ENCODE data around the gene C19orf12.
A peak's percentile ranks its signal among the peaks of the same experiment; 100 is the strongest.
"Not testable (repeated sequence)": the region's sequence is repeated elsewhere in the genome, so short reads cannot be mapped to it uniquely, and the experiment has no call there.

The C19orf12 gene

GRCh38 chr19:29677001-29677817 lies 37.9 kb downstream of the C19orf12 start:
- no peak for DNase-seq (ENCODE audit: low read depth in 2 of 2)

DNA sequence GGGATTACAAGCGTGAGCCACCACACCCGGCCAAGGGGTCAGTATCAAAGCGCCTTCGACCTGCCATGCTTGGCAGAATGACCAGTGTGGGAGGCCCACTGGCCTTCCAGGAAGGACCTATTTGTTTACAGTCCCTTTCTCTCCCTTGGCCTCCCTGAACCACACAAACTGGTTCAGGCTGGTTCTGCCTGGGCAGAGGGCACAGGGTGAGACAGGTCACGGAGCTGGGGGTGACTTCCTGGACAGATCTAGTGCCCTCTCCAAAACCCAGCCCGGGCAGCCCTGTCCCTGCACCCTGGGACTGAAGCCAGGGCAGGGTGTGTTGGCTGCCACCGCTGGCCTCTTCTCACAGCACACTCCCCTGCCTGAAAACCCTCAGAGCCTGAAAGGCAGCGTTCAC lies 38.5 kb downstream of the C19orf12 start:
- DNase-seq (ENCODE audit: low read depth in 2 of 2) = no peak

GRCh38 chr19:29675650-29676186 lies 39.3 kb downstream of the C19orf12 start:
- DNase-seq (ENCODE audit: low read depth in 2 of 2) = no peak

DNA sequence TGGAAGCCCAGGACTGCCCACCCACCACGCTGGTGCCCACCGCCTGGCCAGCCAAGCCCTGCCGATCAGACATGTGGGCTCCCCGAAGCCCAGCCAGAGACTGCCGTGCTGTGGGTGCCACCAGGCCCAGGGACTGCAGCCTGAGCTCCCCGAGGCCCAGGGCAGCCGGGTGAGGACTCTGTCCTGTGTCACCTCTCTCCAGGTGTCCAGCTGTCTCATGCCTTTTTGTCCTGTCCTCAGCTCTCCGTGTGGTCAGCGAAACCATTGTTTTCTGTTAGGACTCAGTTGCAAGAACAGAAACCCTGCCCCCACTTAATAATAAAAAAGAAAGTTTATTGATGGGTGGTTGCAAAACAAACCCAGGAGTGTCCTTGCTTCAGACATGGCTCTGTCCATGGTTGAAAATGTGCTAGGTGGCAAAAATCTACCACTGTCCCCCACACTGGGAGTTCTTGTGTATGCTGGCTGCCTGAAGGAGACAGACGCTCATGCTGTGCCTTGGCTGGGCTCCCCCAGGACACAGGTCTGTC lies 39.9 kb downstream of the C19orf12 start:
- DNase-seq (ENCODE audit: low read depth in 2 of 2) = no peak

GRCh38 chr19:29674374-29675119 lies 40.5 kb downstream of the C19orf12 start:
- no peak for DNase-seq (ENCODE audit: low read depth in 2 of 2)

GRCh38 chr19:29673451-29674371 lies 41.4 kb downstream of the C19orf12 start:
- no peak for DNase-seq (ENCODE audit: low read depth in 2 of 2)

DNA sequence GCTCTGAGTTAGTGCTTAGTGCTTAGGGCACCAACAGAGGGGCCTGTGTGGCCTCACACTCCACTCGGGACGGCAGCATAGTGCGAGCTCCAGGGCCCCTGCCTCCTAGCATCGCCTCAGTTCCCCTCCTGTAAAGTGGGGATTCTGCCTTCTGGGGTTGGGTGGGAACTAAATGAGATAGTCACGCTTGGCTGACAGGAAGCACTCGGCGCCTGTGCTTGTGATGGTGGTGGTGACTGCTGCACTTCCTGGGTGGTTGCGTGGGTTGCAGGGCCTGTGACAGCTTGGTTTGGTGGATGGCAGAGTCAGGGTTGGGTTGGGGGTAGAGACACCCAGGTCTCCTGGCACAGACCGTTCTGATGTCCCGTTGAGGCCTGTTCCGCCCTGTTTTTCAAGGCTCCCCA lies 42.1 kb downstream of the C19orf12 start:
- peak; percentile 68 to 74 for DNase-seq (ENCODE audit: low read depth in 2 of 2)

DNA sequence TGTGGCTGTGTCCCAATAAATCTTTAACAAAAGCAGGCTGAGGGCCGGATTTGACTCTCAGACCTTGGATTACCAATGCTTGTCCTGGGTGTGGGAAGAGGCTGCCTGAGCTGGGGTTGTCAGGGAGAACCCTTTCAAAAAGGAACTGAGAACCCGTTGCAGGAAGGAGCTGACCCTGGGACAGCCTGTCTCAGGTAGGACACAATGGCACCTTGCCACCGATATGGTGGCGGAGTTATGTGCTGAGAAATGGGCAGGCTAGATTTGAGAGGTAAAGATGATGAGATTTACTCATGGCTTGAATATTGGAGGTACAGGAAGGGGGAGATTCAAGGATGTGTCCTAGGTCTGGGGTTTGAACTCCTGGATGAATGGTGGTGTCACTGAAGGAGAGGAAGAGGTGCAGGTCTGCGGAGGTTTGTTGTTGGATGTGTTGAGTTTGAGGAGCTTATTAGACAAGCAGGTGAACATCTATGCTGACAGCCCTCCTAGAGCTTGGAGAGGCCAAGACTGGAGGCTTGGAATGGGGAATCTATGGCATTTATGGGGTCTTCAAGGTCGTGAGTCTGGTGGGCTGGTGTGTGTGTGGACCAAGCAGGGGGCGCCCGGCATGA lies 42.6 kb downstream of the C19orf12 start:
- DNase-seq (ENCODE audit: low read depth in 2 of 2) = no peak

DNA sequence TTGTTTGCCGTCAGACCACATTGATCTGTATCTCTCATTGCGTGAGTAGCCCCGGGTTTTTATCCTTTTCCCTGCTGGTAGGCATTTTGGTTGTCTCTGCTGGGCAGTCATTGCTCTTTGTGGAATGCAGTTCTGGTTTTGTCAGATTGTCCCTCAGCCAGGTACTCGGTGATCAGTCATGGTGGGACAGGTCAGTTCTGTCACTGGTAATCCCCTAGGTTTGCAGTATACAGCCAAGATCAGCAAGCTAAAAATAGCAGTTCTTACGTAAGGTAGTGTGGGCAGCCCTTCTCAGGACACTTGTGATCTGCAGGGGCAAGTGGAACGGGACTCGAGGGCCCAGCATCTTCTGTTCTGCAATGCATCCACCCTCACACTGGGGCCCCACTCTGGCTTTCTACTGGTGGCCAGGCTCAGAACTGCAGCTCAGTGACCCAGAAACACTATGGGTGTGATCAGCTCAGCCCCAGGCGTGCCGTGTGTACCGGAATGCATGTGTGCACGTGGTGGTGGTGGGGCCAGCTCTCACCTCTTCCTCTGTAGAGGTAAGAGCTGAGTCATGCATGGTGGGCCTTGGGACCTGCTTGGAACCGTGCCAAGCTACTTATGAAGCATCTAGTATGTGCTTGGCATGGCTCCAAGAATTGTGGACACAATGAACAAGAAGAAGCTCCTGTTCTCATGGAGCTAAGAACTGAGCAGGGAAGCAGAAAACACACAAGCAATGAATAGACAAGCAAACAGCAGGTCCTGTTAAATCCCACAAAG lies 43.5 kb downstream of the C19orf12 start:
- peak; percentile 61 to 69 for DNase-seq (ENCODE audit: low read depth in 2 of 2)

GRCh38 chr19:29671026-29671392 lies 44.1 kb downstream of the C19orf12 start:
- not testable (repeated sequence) for DNase-seq (ENCODE audit: low read depth in 2 of 2)

DNA sequence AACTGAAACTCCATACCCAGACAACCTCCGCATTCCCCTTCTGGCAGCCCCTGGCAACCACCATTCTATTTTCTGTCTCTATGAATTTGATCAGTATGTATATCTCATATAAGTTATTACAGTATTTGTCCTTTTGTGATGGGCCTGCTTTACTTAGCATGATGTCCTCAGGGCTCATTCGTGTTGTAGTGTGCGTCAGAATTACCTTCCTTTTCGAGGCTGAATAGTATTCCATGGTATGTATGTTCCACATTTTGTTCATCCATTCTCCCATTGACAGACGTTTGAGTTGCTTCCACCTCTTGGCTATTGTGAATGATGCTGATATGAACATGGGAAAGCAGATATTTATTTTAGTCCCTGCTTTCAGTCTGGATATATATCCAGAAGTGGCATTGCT lies 44.8 kb downstream of the C19orf12 start:
- DNase-seq (ENCODE audit: low read depth in 2 of 2) = no peak

GRCh38 chr19:29668746-29669609 lies 46.1 kb downstream of the C19orf12 start:
- no peak for DNase-seq (ENCODE audit: low read depth in 2 of 2)

DNA sequence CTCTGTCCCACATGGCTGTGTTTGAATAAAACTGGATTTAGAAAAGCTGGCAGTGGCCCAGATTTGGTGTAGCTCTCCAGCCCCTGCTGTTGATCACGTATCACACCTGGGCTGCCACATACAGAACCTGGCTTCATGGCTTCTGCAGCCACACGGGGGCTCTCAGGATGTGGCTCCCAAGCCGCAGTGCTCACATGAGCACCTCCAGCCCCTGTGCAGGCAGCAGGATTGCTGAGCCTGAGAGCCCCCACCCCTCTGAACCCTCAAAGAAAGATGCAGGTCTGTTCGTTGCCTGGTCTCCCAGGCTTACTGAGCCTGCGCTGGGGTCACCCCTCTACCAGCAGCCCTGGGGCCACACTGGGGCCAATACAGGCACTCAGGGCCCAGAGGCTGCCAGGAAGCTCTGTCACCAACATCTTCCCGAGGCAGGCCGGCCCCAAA lies 47.1 kb downstream of the C19orf12 start:
- DNase-seq (ENCODE audit: low read depth in 2 of 2) = no peak

GRCh38 chr19:29667387-29667783 lies 47.7 kb downstream of the C19orf12 start:
- no peak for DNase-seq (ENCODE audit: low read depth in 2 of 2)

- DNase-seq (ENCODE audit: low read depth in 2 of 2) = no peak
Measured at GRCh38 chr19:29666578-29667386, 48.3 kb downstream of the C19orf12 start.

GRCh38 chr19:29665826-29666577 lies 49.1 kb downstream of the C19orf12 start:
- no peak for DNase-seq (ENCODE audit: low read depth in 2 of 2)

- peak; percentile 67 to 73 for DNase-seq (ENCODE audit: low read depth in 2 of 2)
Measured at GRCh38 chr19:29665215-29665825, 49.7 kb downstream of the C19orf12 start, which contains the start of gene PLEKHF1. Gene PLEKHF1 (plus strand): TSS chr19:29665461. CDS start chr19:29673840, 8,379 bp downstream.
